HCT116 (cell line): ENCODE measurements around the gene STXBP5L. TPM values are rescaled to one million over a fixed set of nuclear protein-coding genes. Genes with fewer than 3 reads are reported as not detected.

Experiments used
- ATAC-seq: fragments of 200-7000 bp; cut with Tn5 transposase; 2 replicates; pipeline ENCODE4 v1.9.1; 2020; ENCODE audit warnings: mild to moderate bottlenecking, moderate library complexity
- BruUV-seq: library from RNA; stranded (reverse); fragments of 400-500 nt; replicated peaks from 2 replicates; lab custom pipeline; 2021; lab: Mats Ljungman, UMichigan
- CTCF ChIA-PET: fragments of 300-600 bp; sonication (Branson Sonifier 250); formaldehyde crosslinking; loops from one replicate; lab custom pipeline; 2021; ENCODE audit warnings: antibody characterized with exemption; lab: Charles Lee
- POLR2A ChIA-PET: fragments of 300-600, 350-600 bp; sonication (Branson Sonifier 250); formaldehyde crosslinking; loops from one replicate; lab custom pipeline; 2021; ENCODE audit warnings: antibody characterized with exemption; lab: Charles Lee
- RAD21 ChIA-PET, 2 experiments: fragments of 300-600 bp; sonication (Branson Sonifier 250); formaldehyde crosslinking; loops; one replicate each; lab custom pipeline; 2023; ENCODE audit warnings: low total read pairs in 2 of 2; ENCODE audit not compliant: uncharacterized antibody in 2 of 2, unreplicated experiment in 2 of 2, low non-redundant PET in 1 of 2; lab: Charles Lee
- DNase-seq: peaks from one replicate; pipeline ENCODE4 v3.0.0-alpha.2; 2010; ENCODE audit warnings: low read depth, low spot score
- H2AFZ ChIP-seq: fragments of 200-600 bp; shearing (Covaris generic), sonication (generic); 2 replicates; pipeline ENCODE4 v1.6.1; 2017; ENCODE audit warnings: low read depth, mixed run types, mixed read lengths, antibody characterized with exemption, low read length; ENCODE audit not compliant: poor library complexity, severe bottlenecking
- H3K27ac ChIP-seq: 2 replicates; pipeline ENCODE4 v1.5.1; 2012; ENCODE audit warnings: low read depth, low read length
- H3K27me3 ChIP-seq: fragments of 200-600 bp; sonication (generic); 2 replicates; pipeline ENCODE4 v1.6.1; 2016; ENCODE audit warnings: mixed run types, low read length, mixed read lengths; ENCODE audit not compliant: insufficient read depth
- H3K36me3 ChIP-seq, 2 experiments: fragments of 200-500 bp in 1 of 2; fragments of 200-600 bp in 1 of 2; sonication (Bioruptor generic) in 1 of 2; sonication (generic) in 1 of 2; 2 replicates each; pipeline versions ENCODE4 v1.5.1 to v1.6.1; 2014 to 2016; ENCODE audit warnings: low read length in 2 of 2, inconsistent platforms in 1 of 2, mixed read lengths in 1 of 2, mixed run types in 1 of 2; ENCODE audit not compliant: insufficient read depth in 2 of 2, control insufficient read depth in 1 of 2
- H3K4me1 ChIP-seq, 2 experiments: fragments of 200-600 bp in 1 of 2; sonication (generic) in 1 of 2; 2 replicates each; pipeline versions ENCODE4 v1.5.1 to v1.6.1; 2012 to 2017; ENCODE audit warnings: low read length in 2 of 2, inconsistent platforms in 1 of 2, mild to moderate bottlenecking in 1 of 2, mixed read lengths in 1 of 2, mixed run types in 1 of 2, moderate library complexity in 1 of 2; ENCODE audit not compliant: insufficient read depth in 2 of 2, control insufficient read depth in 1 of 2
- H3K4me2 ChIP-seq: fragments of 200-600 bp; sonication (generic); 2 replicates; pipeline ENCODE4 v1.6.1; 2017; ENCODE audit warnings: mixed run types, low read length, mixed read lengths
- H3K4me3 ChIP-seq, 2 experiments: fragments of 200-600 bp in 1 of 2; sonication (generic) in 1 of 2; replicated peaks in 1 of 2; 2 replicates each; pipeline ENCODE4 v1.5.1; 2011 to 2016; ENCODE audit warnings: low read length in 2 of 2, control low read depth in 1 of 2, low read depth in 1 of 2, mild to moderate bottlenecking in 1 of 2, mixed read lengths in 1 of 2, mixed run types in 1 of 2
- H3K79me2 ChIP-seq: fragments of 200-600 bp; sonication (generic); 2 replicates; pipeline ENCODE4 v1.6.1; 2017; ENCODE audit warnings: mild to moderate bottlenecking, mixed run types, low read length, moderate library complexity, mixed read lengths; ENCODE audit not compliant: insufficient read depth
- H3K9ac ChIP-seq: fragments of 200-600 bp; sonication (generic); 2 replicates; pipeline ENCODE4 v1.6.1; 2016; ENCODE audit warnings: low read length, mixed read lengths
- H3K9me2 ChIP-seq: fragments of 200-600 bp; sonication (generic), shearing (Covaris generic); 2 replicates; pipeline ENCODE4 v1.6.1; 2017; ENCODE audit warnings: mixed run types, mild to moderate bottlenecking, moderate library complexity; ENCODE audit not compliant: insufficient read depth
- H3K9me3 ChIP-seq, 2 experiments: fragments of 200-500 bp in 1 of 2; fragments of 200-600 bp in 1 of 2; sonication (Bioruptor generic) in 1 of 2; sonication (generic) in 1 of 2; 2 replicates each; pipeline ENCODE4 v1.6.1; 2014 to 2017; ENCODE audit warnings: low read length in 2 of 2, mixed read lengths in 2 of 2, inconsistent platforms in 1 of 2, low read depth in 1 of 2, mild to moderate bottlenecking in 1 of 2, mixed run types in 1 of 2, moderate library complexity in 1 of 2; ENCODE audit not compliant: control insufficient read depth in 1 of 2, insufficient read depth in 1 of 2
- H4K20me1 ChIP-seq: fragments of 200-600 bp; sonication (generic), shearing (Covaris generic); 2 replicates; pipeline ENCODE4 v1.6.1; 2017; ENCODE audit warnings: mixed run types, mild to moderate bottlenecking, moderate library complexity; ENCODE audit not compliant: insufficient read depth
- CBX3 ChIP-seq: IDR thresholded peaks from 2 replicates; pipeline ENCODE4 v1.6.1; 2012; ENCODE audit warnings: low read depth
- CEBPB ChIP-seq: IDR thresholded peaks from 2 replicates; pipeline ENCODE4 v1.6.1; 2012; ENCODE audit warnings: low read depth
- CTCF ChIP-seq, 3 experiments: fragments of 200-600 bp in 1 of 3; sonication (generic) in 1 of 3; IDR thresholded peaks in 2 of 3; conservative IDR thresholded peaks in 1 of 3; 2 replicates each; pipeline ENCODE4 v1.5.1; 2012 to 2017; ENCODE audit warnings: low read depth in 2 of 3, low read length in 2 of 3, antibody characterized with exemption in 1 of 3, borderline replicate concordance in 1 of 3, control low read depth in 1 of 3, mild to moderate bottlenecking in 1 of 3, mixed read lengths in 1 of 3, mixed run types in 1 of 3, moderate library complexity in 1 of 3; ENCODE audit not compliant: insufficient read depth in 1 of 3
- ELF1 ChIP-seq: IDR thresholded peaks from 2 replicates; pipeline ENCODE4 v1.6.1; 2012; ENCODE audit warnings: low read depth, borderline replicate concordance
- JUND ChIP-seq: IDR thresholded peaks from 2 replicates; pipeline ENCODE4 v1.6.1; 2012
- POLR2A ChIP-seq: IDR thresholded peaks from 2 replicates; pipeline ENCODE4 v1.7.0; 2011; ENCODE audit warnings: borderline replicate concordance; ENCODE audit not compliant: insufficient read depth, insufficient read length; ENCODE audit errors: extremely low read depth
- SIN3A ChIP-seq: IDR thresholded peaks from 2 replicates; pipeline ENCODE4 v1.6.1; 2012; ENCODE audit warnings: low read depth
- SP1 ChIP-seq: IDR thresholded peaks from 2 replicates; pipeline ENCODE4 v1.6.1; 2012; ENCODE audit warnings: low read depth
- SRF ChIP-seq: IDR thresholded peaks from 2 replicates; pipeline ENCODE4 v1.6.1; 2012; ENCODE audit warnings: low read depth
- ZBTB33 ChIP-seq: IDR thresholded peaks from 2 replicates; pipeline ENCODE4 v1.6.1; 2011; ENCODE audit warnings: mild to moderate bottlenecking, low read length, moderate library complexity; ENCODE audit not compliant: insufficient replicate concordance; ENCODE audit errors: extremely low read depth
- ZFX ChIP-seq: fragments of 450-650 bp; IDR thresholded peaks from 2 replicates; pipeline ENCODE4 v1.6.1; 2017
- intact Hi-C: fragments of 100-400 bp; cut with micrococcal nuclease; formaldehyde crosslinking; loops from 2 replicates; pipeline ENCODE4 v1.10.0; 2022
- total RNA-seq: library from RNA; stranded (reverse); gene quantifications from one replicate; pipeline ENCODE4 v1.2.1, GENCODE V29; 2021; ENCODE audit not compliant: unreplicated experiment

The STXBP5L gene
- total RNA-seq, 1 experiment from 2014 or later, result not detected

- Histone ChIP-seq H3K27ac (no peak overlapping the region), H3K79me2 (no peaks in the 10 kb centered on the region), H3K4me2 (no peak overlapping the region), H3K27me3 (no peaks in the 10 kb centered on the region), H3K9me2 (no peaks in the 10 kb centered on the region), H3K9me3 (no peaks in the 10 kb centered on the region), H3K4me3 (no peak overlapping the region), H3K4me1 (no peaks in the 10 kb centered on the region), H2AFZ (no peak overlapping the region), H3K36me3 (no peaks in the 10 kb centered on the region), H3K9ac (no peak overlapping the region), H4K20me1 (no peaks in the 10 kb centered on the region)
- ChIA-PET CTCF (no interaction called here), POLR2A (no interaction called here), RAD21 (no interaction called here)
- no TSS peak for BruUV-seq
- TF ChIP-seq ELF1 (no peak), JUND (no peak)
- ATAC-seq (no peak), DNase-seq (no peak)
- intact Hi-C loops, result no loop called here
Observed at GRCh38 chr3:120983321-120983665, 75.3 kb downstream of the STXBP5L start.

GRCh38 chr3:120983841-120984240 is 75.8 kb downstream of the STXBP5L start:
- H3K4me2 ChIP-seq, result no peak overlapping the region
- no peaks in the 10 kb centered on the region for H3K27me3 ChIP-seq
- H3K27ac ChIP-seq, result no peak overlapping the region
- TF ChIP-seq CTCF (IDR thresholded peaks at IDR 0.05 in 2 of 3, conservative IDR thresholded peaks at IDR 0.05 in 1 of 3; ENCODE audit: borderline replicate concordance in 1 of 3, insufficient read depth in 1 of 3, low read depth in 2 of 3, low read length in 2 of 3) (no peak), ZFX (no peak), SP1 (no peak), CBX3 (no peak), POLR2A (no peak), JUND (no peak), ELF1 (no peak), ZBTB33 (no peak), SIN3A (no peak), SRF (no peak), CEBPB (no peak)
- H3K4me3 ChIP-seq, result no peak overlapping the region
- intact Hi-C loops, result no loop called here
- BruUV-seq, result no TSS peak
- DNase-seq (no peak), ATAC-seq (no peak)
- no peak overlapping the region for H3K9ac ChIP-seq
- no peaks in the 10 kb centered on the region for H3K9me3 ChIP-seq
- no peaks in the 10 kb centered on the region for H3K4me1 ChIP-seq
- no peak overlapping the region for H2AFZ ChIP-seq
- no peaks in the 10 kb centered on the region for H3K36me3 ChIP-seq
- H4K20me1 ChIP-seq, result no peaks in the 10 kb centered on the region
- no peaks in the 10 kb centered on the region for H3K79me2 ChIP-seq
- no peaks in the 10 kb centered on the region for H3K9me2 ChIP-seq
- ChIA-PET RAD21 (no interaction called here), POLR2A (no interaction called here), CTCF (no interaction called here)
